Fibroblast of skin of abdomen (primary cell): Measurements from ENCODE around the gene SDK2. TPM values are rescaled to one million over a fixed set of nuclear protein-coding genes. Genes with fewer than 3 reads are reported as not detected.

ENCODE experiments used
- DNase-seq: peaks from one replicate; pipeline ENCODE4 v3.0.0-alpha.2; 2013
- polyA plus RNA-seq, 2 experiments: library from polyadenylated mRNA; unstranded; fragments of 120-200 nt; gene quantifications; one replicate each; pipeline ENCODE4 v1.2.1, GENCODE V29; 2013; ENCODE audit not compliant: insufficient read length in 2 of 2

The SDK2 gene
- polyA plus RNA-seq (2013, experiment 1 of 2; ENCODE audit: insufficient read length): 1.1 TPM
- polyA plus RNA-seq (2013, experiment 2 of 2; ENCODE audit: insufficient read length): 1.3 TPM

- no peak for DNase-seq
Measured at GRCh38 chr17:73644145-73645049, at the start of gene SDK2. SDK2 (minus strand) TSS chr17:73644445; CDS start chr17:73644088, 357 bp downstream.

GRCh38 chr17:73693071-73693470 lies 48.8 kb upstream of the SDK2 start:
- no peak for DNase-seq

- DNase-seq: no peak
Measured at GRCh38 chr17:73691321-73691766, 47.1 kb upstream of the SDK2 start.

GRCh38 chr17:73690676-73691075 lies 46.4 kb upstream of the SDK2 start:
- no peak for DNase-seq

GRCh38 chr17:73689596-73690275 lies 45.5 kb upstream of the SDK2 start:
- DNase-seq: no peak

- no peak for DNase-seq
Measured at GRCh38 chr17:73686961-73687360, 42.7 kb upstream of the SDK2 start.

- DNase-seq: no peak
Measured at GRCh38 chr17:73686126-73686525, 41.9 kb upstream of the SDK2 start.

- no peak for DNase-seq
Measured at GRCh38 chr17:73684183-73684582, 39.9 kb upstream of the SDK2 start.

- DNase-seq: no peak
Measured at GRCh38 chr17:73683771-73684170, 39.5 kb upstream of the SDK2 start.

- no peak for DNase-seq
Measured at GRCh38 chr17:73681946-73682345, 37.7 kb upstream of the SDK2 start.

- no peak for DNase-seq
Measured at GRCh38 chr17:73679476-73679875, 35.2 kb upstream of the SDK2 start.

- DNase-seq: no peak
Measured at GRCh38 chr17:73678999-73679398, 34.8 kb upstream of the SDK2 start.

GRCh38 chr17:73669771-73670170 lies 25.5 kb upstream of the SDK2 start:
- no peak for DNase-seq

GRCh38 chr17:73667181-73667959 lies 23.1 kb upstream of the SDK2 start:
- no peak for DNase-seq

GRCh38 chr17:73663614-73664013 lies 19.4 kb upstream of the SDK2 start:
- no peak for DNase-seq

- DNase-seq: no peak
Measured at GRCh38 chr17:73660366-73660765, 16.1 kb upstream of the SDK2 start.

GRCh38 chr17:73658821-73659515 lies 14.7 kb upstream of the SDK2 start:
- DNase-seq: no peak

- peak; percentile 40 for DNase-seq
Measured at GRCh38 chr17:73657473-73658116, 13.3 kb upstream of the SDK2 start.

GRCh38 chr17:73654241-73654640 lies 10.0 kb upstream of the SDK2 start:
- DNase-seq: no peak

- no peak for DNase-seq
Measured at GRCh38 chr17:73653810-73654209, 9.6 kb upstream of the SDK2 start.

GRCh38 chr17:73652886-73653480 lies 8.7 kb upstream of the SDK2 start:
- DNase-seq: no peak
